Neural progenitor cell (in vitro differentiated cells): Measurements from ENCODE around the gene PRKCE.

Experiments used
- CTCF ChIP-seq: fragments of 200-600 bp; sonication (generic); IDR thresholded peaks from 2 replicates; pipeline ENCODE4 v1.5.1; 2017; ENCODE audit warnings: antibody characterized with exemption, mild to moderate bottlenecking
- EZH2 ChIP-seq: fragments of 200-600 bp; sonication (generic); IDR thresholded peaks from 2 replicates; pipeline ENCODE4 v1.6.1; 2017; ENCODE audit warnings: antibody characterized with exemption, mild to moderate bottlenecking, moderate library complexity
- EZH2phosphoT487 ChIP-seq: fragments of 200-600 bp; sonication (generic); IDR thresholded peaks from 2 replicates; pipeline ENCODE4 v1.6.1; 2017; ENCODE audit warnings: antibody characterized with exemption

GRCh38 chr2:45777996-45778719 is 126.7 kb downstream of the PRKCE start:
- TF ChIP-seq CTCF (no peak), EZH2 (no peak), EZH2phosphoT487 (no peak)
